Thyroid gland (tissue), 4 donors: ENCODE results near the gene TMEM61. TPM values are rescaled to one million over a fixed set of nuclear protein-coding genes. Genes with fewer than 3 reads are reported as not detected.

ENCODE experiments used
- DNase-seq, 2 donors: peaks; one replicate each; pipeline ENCODE4 v3.0.0-alpha.2; 2019
- H3K27ac ChIP-seq, 3 donors: fragments of 200-600 bp; sonication (generic); 1 replicate in 2 of 3; 2 replicates in 1 of 3; pipeline ENCODE4 v1.5.1; 2016 to 2019; ENCODE audit warnings: mild to moderate bottlenecking in 1 of 3, moderate library complexity in 1 of 3
- H3K27me3 ChIP-seq: fragments of 200-600 bp; sonication (generic); one replicate; pipeline ENCODE4 v1.5.1; 2019
- H3K36me3 ChIP-seq, 2 donors: fragments of 200-600 bp; sonication (generic); one replicate each; pipeline ENCODE4 v1.5.1; 2016 to 2019
- H3K4me1 ChIP-seq, 2 donors: fragments of 200-600 bp; sonication (generic); one replicate each; pipeline ENCODE4 v1.5.1; 2017 to 2019
- H3K4me3 ChIP-seq, 3 donors: fragments of 200-600 bp; sonication (generic); replicated peaks in 1 of 3; 1 replicate in 2 of 3; 2 replicates in 1 of 3; pipeline ENCODE4 v1.5.1; 2016; ENCODE audit warnings: mild to moderate bottlenecking in 1 of 3
- H3K9me3 ChIP-seq: fragments of 200-600 bp; sonication (generic); one replicate; pipeline ENCODE4 v1.5.1; 2017
- POLR2A ChIP-seq, 2 donors: fragments of 450-650 bp; IDR thresholded peaks; one replicate each; pipeline ENCODE4 v1.6.1; 2017; ENCODE audit warnings: antibody characterized with exemption in 2 of 2, mild to moderate bottlenecking in 2 of 2, moderate library complexity in 1 of 2
- WGBS, 2 donors: methylation state at CpG; one replicate each; pipeline ENCODE4 v1.1.5; 2017; 5-methylcytosine and 5-hydroxymethylcytosine counted together
- intact Hi-C: fragments of 100-400 bp; cut with DNase I; formaldehyde crosslinking; loops from one replicate; pipeline ENCODE4 v1.15.1; 2023
- total RNA-seq, 4 donors: library from RNA; depleted of rRNA; stranded (reverse); fragments of >200 nt; gene quantifications; one replicate each; pipeline ENCODE4 v1.2.3, GENCODE V29; 2016
- TF ChIP-seq, protein P1 (sequence below), 6 experiments: fragments of 200-600 bp in 3 of 6; fragments of 450-650 bp in 3 of 6; sonication (generic) in 3 of 6; IDR thresholded peaks; one replicate each; pipeline ENCODE4 v1.5.1; 2016 to 2019; ENCODE audit warnings: antibody characterized with exemption in 6 of 6, mild to moderate bottlenecking in 2 of 6, inconsistent platforms in 1 of 6, moderate library complexity in 1 of 6

The TMEM61 gene
- total RNA-seq, 4 donors from 2014 or later = 0.45 TPM; not detected in 3

DNA sequence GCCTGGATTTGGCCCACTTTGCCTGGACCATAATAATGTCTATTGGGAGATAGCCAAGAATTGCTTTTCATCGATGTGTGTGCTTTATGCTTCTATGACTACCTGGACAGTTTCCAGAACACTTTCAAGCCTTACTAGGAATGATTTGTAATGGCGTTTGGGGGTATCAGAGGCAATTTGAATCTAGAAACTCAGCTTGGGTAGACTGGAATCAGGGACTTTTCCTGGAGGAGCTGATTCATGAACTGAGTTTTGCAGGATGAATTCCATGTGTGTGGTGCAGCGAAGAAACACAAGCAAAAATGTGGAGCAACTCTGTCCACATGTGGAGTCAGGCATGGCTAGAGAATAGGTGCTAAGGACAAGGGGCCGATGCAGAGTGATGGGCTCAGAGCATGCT lies 11.9 kb upstream of the TMEM61 start:
- H3K27me3 ChIP-seq = no peaks in the 10 kb centered on the region
- no peak overlapping the region for H3K4me3 ChIP-seq
- no peaks in the 10 kb centered on the region for H3K36me3 ChIP-seq
- 49 to 69% methylated on average over 4 of the region's 4 CpGs for WGBS, 2 donors
- H3K9me3 ChIP-seq = no peaks in the 10 kb centered on the region
- TF ChIP-seq POLR2A (IDR thresholded peaks at IDR 0.05) = no peak
- peaks cover 0 to 7% of the 10 kb centered on the region in 2 donors for H3K4me1 ChIP-seq
- intact Hi-C loops = no loop called here
- H3K27ac ChIP-seq = no peak overlapping the region
- no peak for DNase-seq

DNA sequence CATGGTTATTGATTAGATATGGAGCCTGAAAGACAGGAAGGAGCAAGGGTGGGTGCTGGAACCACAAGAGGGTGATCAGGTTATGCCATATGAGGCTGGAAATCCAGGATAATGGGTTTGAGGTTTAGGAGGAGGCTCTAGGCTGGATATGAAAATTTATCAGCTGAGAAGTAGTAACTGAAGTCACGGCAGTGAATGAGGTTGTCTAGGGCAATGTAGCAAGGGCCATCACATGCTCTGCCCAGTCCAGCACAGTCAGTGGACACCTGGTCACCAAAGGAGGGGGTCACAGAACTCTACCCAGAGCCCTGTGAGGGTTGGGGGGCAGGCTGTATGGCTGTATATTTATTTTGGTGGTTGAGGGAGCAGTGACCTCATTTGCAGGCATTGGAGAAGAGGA lies 10.5 kb upstream of the TMEM61 start:
- no peak for TF ChIP-seq POLR2A (IDR thresholded peaks at IDR 0.05)
- TF ChIP-seq, protein P1, sequence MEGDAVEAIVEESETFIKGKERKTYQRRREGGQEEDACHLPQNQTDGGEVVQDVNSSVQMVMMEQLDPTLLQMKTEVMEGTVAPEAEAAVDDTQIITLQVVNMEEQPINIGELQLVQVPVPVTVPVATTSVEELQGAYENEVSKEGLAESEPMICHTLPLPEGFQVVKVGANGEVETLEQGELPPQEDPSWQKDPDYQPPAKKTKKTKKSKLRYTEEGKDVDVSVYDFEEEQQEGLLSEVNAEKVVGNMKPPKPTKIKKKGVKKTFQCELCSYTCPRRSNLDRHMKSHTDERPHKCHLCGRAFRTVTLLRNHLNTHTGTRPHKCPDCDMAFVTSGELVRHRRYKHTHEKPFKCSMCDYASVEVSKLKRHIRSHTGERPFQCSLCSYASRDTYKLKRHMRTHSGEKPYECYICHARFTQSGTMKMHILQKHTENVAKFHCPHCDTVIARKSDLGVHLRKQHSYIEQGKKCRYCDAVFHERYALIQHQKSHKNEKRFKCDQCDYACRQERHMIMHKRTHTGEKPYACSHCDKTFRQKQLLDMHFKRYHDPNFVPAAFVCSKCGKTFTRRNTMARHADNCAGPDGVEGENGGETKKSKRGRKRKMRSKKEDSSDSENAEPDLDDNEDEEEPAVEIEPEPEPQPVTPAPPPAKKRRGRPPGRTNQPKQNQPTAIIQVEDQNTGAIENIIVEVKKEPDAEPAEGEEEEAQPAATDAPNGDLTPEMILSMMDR (IDR thresholded peaks at IDR 0.05) = no peak
- H3K27ac ChIP-seq = no peak overlapping the region
- 87 to 93% methylated on average over 1 of the region's 1 CpG for WGBS, 2 donors
- H3K4me3 ChIP-seq = no peak overlapping the region
- intact Hi-C loops = no loop called here
- H3K36me3 ChIP-seq = no peaks in the 10 kb centered on the region
- H3K9me3 ChIP-seq = no peaks in the 10 kb centered on the region
- no peaks in the 10 kb centered on the region for H3K27me3 ChIP-seq
- DNase-seq = no peak
- peaks cover 0 to 7% of the 10 kb centered on the region in 2 donors for H3K4me1 ChIP-seq

DNA sequence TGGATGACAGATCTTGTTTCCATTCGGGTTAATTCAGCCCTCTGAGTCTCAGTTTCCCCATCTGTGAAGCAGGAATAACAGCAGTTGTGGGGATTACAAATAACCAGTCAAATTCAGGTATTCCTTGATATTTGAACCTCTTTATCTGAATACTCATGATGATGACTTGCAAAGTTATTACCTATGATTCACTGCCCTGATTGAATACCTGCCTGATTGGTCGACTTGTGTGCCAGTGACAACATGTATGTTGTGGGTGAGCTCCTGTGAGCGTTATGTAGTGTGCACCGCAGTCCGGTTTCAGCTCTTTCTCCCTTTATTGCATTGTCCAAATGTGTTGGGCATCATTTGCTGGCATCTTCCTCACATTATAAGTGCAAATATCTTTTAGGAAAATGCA lies 9.5 kb upstream of the TMEM61 start:
- H3K9me3 ChIP-seq = no peaks in the 10 kb centered on the region
- intact Hi-C loops = no loop called here
- H3K27ac ChIP-seq = no peak overlapping the region
- no peak for DNase-seq
- no peak for TF ChIP-seq POLR2A (IDR thresholded peaks at IDR 0.05)
- TF ChIP-seq, protein P1 (IDR thresholded peaks at IDR 0.05) = no peak
- WGBS, 2 donors = 79 to 80% methylated on average over 5 of the region's 5 CpGs
- H3K36me3 ChIP-seq = no peaks in the 10 kb centered on the region
- no peaks in the 10 kb centered on the region for H3K4me1 ChIP-seq
- no peaks in the 10 kb centered on the region for H3K27me3 ChIP-seq
- H3K4me3 ChIP-seq = no peak overlapping the region

DNA sequence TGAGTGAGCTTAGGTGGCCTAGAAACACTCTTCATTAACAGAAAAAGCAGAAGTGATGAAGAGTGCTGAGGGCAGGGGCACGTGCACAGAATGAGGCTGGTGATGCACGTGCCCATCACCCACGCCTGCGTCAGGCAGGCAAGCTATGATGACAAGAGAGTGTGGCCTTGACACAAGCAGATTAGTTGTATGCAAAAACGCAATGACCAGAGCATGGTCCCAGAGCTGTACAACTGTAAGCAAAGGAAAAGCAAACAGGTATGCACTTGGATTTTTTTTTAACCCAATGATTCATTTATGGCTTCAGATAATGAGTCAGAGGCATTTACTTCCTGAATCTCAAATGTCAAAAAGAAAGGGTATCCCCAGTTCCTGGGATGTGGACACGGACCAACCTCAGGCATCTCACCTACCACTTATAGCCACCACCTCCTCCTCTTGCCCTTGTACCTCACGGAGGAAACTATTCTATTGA lies 9.1 kb upstream of the TMEM61 start:
- WGBS, 2 donors = 81% methylated on average over 7 of the region's 7 CpGs
- Histone ChIP-seq H3K27ac (no peak overlapping the region), H3K36me3 (no peaks in the 10 kb centered on the region), H3K4me3 (no peak overlapping the region), H3K9me3 (no peaks in the 10 kb centered on the region), H3K4me1 (no peaks in the 10 kb centered on the region), H3K27me3 (no peaks in the 10 kb centered on the region)
- no peak for DNase-seq
- intact Hi-C loops = no loop called here
- TF ChIP-seq, protein P1 (IDR thresholded peaks at IDR 0.05) = no peak
- TF ChIP-seq POLR2A (IDR thresholded peaks at IDR 0.05) = no peak

DNA sequence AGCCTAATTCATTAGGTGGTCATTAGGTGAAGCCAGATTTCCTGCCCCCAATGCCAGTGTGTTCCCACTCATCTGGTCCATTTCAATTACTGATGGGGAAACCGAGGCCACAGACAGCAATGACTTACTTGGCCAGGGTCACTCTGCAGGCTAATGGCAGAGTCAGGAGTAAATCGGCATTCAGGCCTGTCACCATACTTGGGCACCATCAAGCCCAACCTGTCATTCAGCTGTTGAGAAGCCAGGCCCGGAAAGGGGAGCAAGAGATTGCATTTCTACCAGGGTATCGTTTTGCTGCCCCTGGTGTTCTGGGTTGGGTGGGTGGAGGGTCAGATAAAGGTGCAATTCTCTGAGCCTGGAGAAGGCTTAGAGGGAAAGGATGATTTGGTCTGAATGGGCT lies 8.0 kb upstream of the TMEM61 start:
- Histone ChIP-seq H3K9me3 (no peaks in the 10 kb centered on the region), H3K4me1 (no peaks in the 10 kb centered on the region), H3K4me3 (no peak overlapping the region), H3K27me3 (no peaks in the 10 kb centered on the region), H3K27ac (no peak overlapping the region), H3K36me3 (no peaks in the 10 kb centered on the region)
- intact Hi-C loops = no loop called here
- WGBS, 2 donors = 84% methylated on average over 4 of the region's 4 CpGs
- no peak for DNase-seq
- TF ChIP-seq, protein P1 (IDR thresholded peaks at IDR 0.05) = no peak
- TF ChIP-seq POLR2A (IDR thresholded peaks at IDR 0.05) = no peak
